Liver (tissue), 3 donors: Measurements from ENCODE around the gene ECM2.

Experiments
- CTCF ChIP-seq: fragments of 150-350 bp; IDR thresholded peaks from 2 replicates; pipeline ENCODE4 v1.5.1; 2017; ENCODE audit warnings: improper control_type of control experiment, low read depth, low read length; ENCODE audit not compliant: missing input control
- EGR1 ChIP-seq, 2 donors: IDR thresholded peaks; 2 replicates each; pipeline ENCODE4 v1.6.1; 2016 to 2018; ENCODE audit warnings: antibody characterized with exemption in 2 of 2, low read depth in 2 of 2
- GABPA ChIP-seq, 2 donors: IDR thresholded peaks in 1 of 2; conservative IDR thresholded peaks in 1 of 2; 2 replicates each; pipeline ENCODE4 v1.6.1; 2016; ENCODE audit warnings: antibody characterized with exemption in 2 of 2, mild to moderate bottlenecking in 1 of 2, moderate library complexity in 1 of 2
- HNF4A ChIP-seq, 2 donors: conservative IDR thresholded peaks; 2 replicates each; pipeline ENCODE4 v1.6.1; 2016; ENCODE audit warnings: antibody characterized with exemption in 2 of 2, mild to moderate bottlenecking in 2 of 2
- MAX ChIP-seq: IDR thresholded peaks from 2 replicates; pipeline ENCODE4 v1.6.1; 2016; ENCODE audit warnings: antibody characterized with exemption
- RAD21 ChIP-seq, 2 donors: IDR thresholded peaks; 2 replicates each; pipeline ENCODE4 v1.6.1; 2016; ENCODE audit warnings: antibody characterized with exemption in 2 of 2, mild to moderate bottlenecking in 2 of 2
- REST ChIP-seq: IDR thresholded peaks from 2 replicates; pipeline ENCODE4 v1.6.1; 2016; ENCODE audit warnings: antibody characterized with exemption, mild to moderate bottlenecking
- RXRA ChIP-seq, 2 donors: IDR thresholded peaks; 2 replicates each; pipeline ENCODE4 v1.6.1; 2017 to 2018; ENCODE audit warnings: antibody characterized with exemption in 2 of 2, mild to moderate bottlenecking in 1 of 2
- YY1 ChIP-seq: IDR thresholded peaks from 2 replicates; pipeline ENCODE4 v1.6.1; 2016; ENCODE audit warnings: antibody characterized with exemption, mild to moderate bottlenecking
- donor health status: healthy.
- donor health status: healthy.

- TF ChIP-seq CTCF (no peak), RAD21 (IDR thresholded peaks at IDR 0.05) (no peak), YY1 (no peak), REST (no peak), RXRA (IDR thresholded peaks at IDR 0.05) (no peak), GABPA (IDR thresholded peaks at IDR 0.05 in 1 of 2, conservative IDR thresholded peaks at IDR 0.05 in 1 of 2) (no peak), MAX (no peak), HNF4A (conservative IDR thresholded peaks at IDR 0.05) (no peak), EGR1 (IDR thresholded peaks at IDR 0.05; ENCODE audit: low read depth in 2 of 2) (no peak)
Observed at GRCh38 chr9:92482329-92482728, 53.5 kb downstream of the ECM2 start, which contains the start of gene ASPN.
